Skeletal muscle satellite cell (primary cell): ENCODE results near the gene C1QTNF5.

Experiments used
- H3K27me3 ChIP-seq: 2 replicates; pipeline ENCODE4 v1.7.0; 2013; ENCODE audit warnings: low read length; ENCODE audit not compliant: control insufficient read depth, insufficient read depth
- H3K36me3 ChIP-seq: 2 replicates; pipeline ENCODE4 v1.7.0; 2013; ENCODE audit warnings: mild to moderate bottlenecking, control low read depth, low read length; ENCODE audit not compliant: insufficient read depth
- H3K4me1 ChIP-seq: 2 replicates; pipeline ENCODE4 v1.7.0; 2013; ENCODE audit warnings: low read length; ENCODE audit not compliant: control insufficient read depth, insufficient read depth
- H3K4me2 ChIP-seq: 2 replicates; pipeline ENCODE4 v1.7.0; 2013; ENCODE audit warnings: mild to moderate bottlenecking, low read length
- H3K4me3 ChIP-seq: 2 replicates; pipeline ENCODE4 v1.7.0; 2013; ENCODE audit warnings: low read length
- H3K9ac ChIP-seq: 2 replicates; pipeline ENCODE4 v1.7.0; 2013; ENCODE audit warnings: mild to moderate bottlenecking, low read depth, low read length, moderate library complexity
- H3K9me3 ChIP-seq: replicated peaks from 2 replicates; pipeline ENCODE4 v1.7.0; 2013; ENCODE audit warnings: mild to moderate bottlenecking, control low read depth, low read length

The C1QTNF5 gene

GRCh38 chr11:119338965-119339588 is 1.6 kb downstream of the C1QTNF5 start:
- Histone ChIP-seq H3K4me1 (peaks cover 54% of the 10 kb centered on the region), H3K36me3 (no peaks in the 10 kb centered on the region), H3K4me3 (peak overlapping the region; percentile 70), H3K9me3 (no peaks in the 10 kb centered on the region), H3K4me2 (peak overlapping the region; percentile 82), H3K9ac (no peak overlapping the region), H3K27me3 (peaks cover 27% of the 10 kb centered on the region)

GRCh38 chr11:119338318-119338890 is 2.3 kb downstream of the C1QTNF5 start:
- no peak overlapping the region for H3K9ac ChIP-seq
- peaks cover 54% of the 10 kb centered on the region for H3K4me1 ChIP-seq
- no peaks in the 10 kb centered on the region for H3K36me3 ChIP-seq
- no peaks in the 10 kb centered on the region for H3K9me3 ChIP-seq
- peaks cover 20% of the 10 kb centered on the region for H3K27me3 ChIP-seq
- H3K4me2 ChIP-seq = peak overlapping the region; percentile 82
- peak overlapping the region; percentile 36 for H3K4me3 ChIP-seq

- no peaks in the 10 kb centered on the region for H3K36me3 ChIP-seq
- peak overlapping the region; percentile 37 for H3K4me3 ChIP-seq
- peak overlapping the region; percentile 82 for H3K4me2 ChIP-seq
- peaks cover 20% of the 10 kb centered on the region for H3K27me3 ChIP-seq
- peaks cover 54% of the 10 kb centered on the region for H3K4me1 ChIP-seq
- H3K9ac ChIP-seq = no peak overlapping the region
- no peaks in the 10 kb centered on the region for H3K9me3 ChIP-seq
These were observed 2.9 kb downstream of the C1QTNF5 start for GRCh38 chr11:119337581-119338317.

- Histone ChIP-seq H3K4me1 (peaks cover 54% of the 10 kb centered on the region), H3K4me2 (peak overlapping the region; percentile 82), H3K27me3 (peaks cover 13% of the 10 kb centered on the region), H3K4me3 (peak overlapping the region; percentile 37), H3K36me3 (no peaks in the 10 kb centered on the region), H3K9me3 (no peaks in the 10 kb centered on the region), H3K9ac (no peak overlapping the region)
These were observed 3.8 kb downstream of the C1QTNF5 start for GRCh38 chr11:119336744-119337469.

GRCh38 chr11:119335655-119336543 is 4.8 kb downstream of the C1QTNF5 start:
- Histone ChIP-seq H3K36me3 (no peaks in the 10 kb centered on the region), H3K4me2 (peak overlapping the region; percentile 95), H3K4me1 (peaks cover 52% of the 10 kb centered on the region), H3K9ac (peak overlapping the region; percentile 87), H3K9me3 (no peaks in the 10 kb centered on the region), H3K4me3 (peak overlapping the region; percentile 84), H3K27me3 (peaks cover 3% of the 10 kb centered on the region)

GRCh38 chr11:119335091-119335654 is 5.5 kb downstream of the C1QTNF5 start:
- H3K27me3 ChIP-seq = peaks cover 1% of the 10 kb centered on the region
- peaks cover 49% of the 10 kb centered on the region for H3K4me1 ChIP-seq
- H3K4me2 ChIP-seq = peak overlapping the region; percentile 95
- H3K36me3 ChIP-seq = no peaks in the 10 kb centered on the region
- H3K9me3 ChIP-seq = no peaks in the 10 kb centered on the region
- H3K9ac ChIP-seq = peak overlapping the region; percentile 87
- peak overlapping the region; percentile 84 for H3K4me3 ChIP-seq

GRCh38 chr11:119334174-119334930 is 6.3 kb downstream of the C1QTNF5 start, which contains the start of gene RNF26:
Gene RNF26 (plus strand): TSS chr11:119334527. CDS start chr11:119335123, 596 bp downstream.
- Histone ChIP-seq H3K4me1 (peaks cover 41% of the 10 kb centered on the region), H3K27me3 (peaks cover 10% of the 10 kb centered on the region), H3K4me2 (peak within 1 kb of the TSS; percentile 95), H3K4me3 (peak within 1 kb of the TSS; percentile 84), H3K9me3 (no peaks in the 10 kb centered on the region), H3K36me3 (no peaks in the 10 kb centered on the region), H3K9ac (peak within 1 kb of the TSS; percentile 87)

- Histone ChIP-seq H3K9ac (no peak overlapping the region), H3K4me3 (no peak overlapping the region), H3K9me3 (no peaks in the 10 kb centered on the region), H3K4me1 (peaks cover 21% of the 10 kb centered on the region), H3K4me2 (no peak overlapping the region), H3K36me3 (no peaks in the 10 kb centered on the region), H3K27me3 (peaks cover 11% of the 10 kb centered on the region)
These were observed 8.4 kb downstream of the C1QTNF5 start for GRCh38 chr11:119332111-119332765.

GRCh38 chr11:119330237-119330636 is 10.4 kb downstream of the C1QTNF5 start:
- Histone ChIP-seq H3K9me3 (no peaks in the 10 kb centered on the region), H3K36me3 (no peaks in the 10 kb centered on the region)

More at GRCh38 chr11:119330237-119330636, 10.4 kb downstream of the C1QTNF5 start:
- no peak overlapping the region for H3K4me2 ChIP-seq
- peaks cover 4% of the 10 kb centered on the region for H3K4me1 ChIP-seq
- H3K9ac ChIP-seq = no peak overlapping the region
- H3K27me3 ChIP-seq = peaks cover 11% of the 10 kb centered on the region
- H3K4me3 ChIP-seq = no peak overlapping the region
